GM18519 (cell line): ENCODE data around the gene SLC35B4.

Source experiments
- ATAC-seq: cut with Tn5 transposase; IDR thresholded peaks from one replicate; pipeline ENCODE4 v1.9.1; 2021; ENCODE audit warnings: mild to moderate bottlenecking, moderate library complexity; ENCODE audit not compliant: unreplicated experiment, low FRiP score

The SLC35B4 gene

DNA sequence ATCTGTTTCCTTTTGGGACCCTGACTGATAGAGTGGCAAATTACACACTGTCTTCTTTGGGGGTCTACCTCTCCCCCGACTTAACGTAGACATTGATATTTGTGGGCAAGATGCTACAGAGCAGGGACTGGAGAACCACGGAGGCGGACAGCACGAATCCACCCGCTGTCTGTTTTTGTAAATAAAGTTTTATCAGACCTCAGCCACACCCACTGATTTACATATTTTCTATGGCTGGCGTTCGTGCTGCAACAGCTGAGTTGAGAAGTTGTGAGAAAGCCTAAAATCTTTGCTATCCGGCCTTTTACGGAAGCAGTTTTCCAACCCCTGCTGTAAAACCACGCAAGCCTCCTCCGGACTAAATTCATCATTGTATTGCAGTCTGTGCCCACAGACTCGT, 17.2 kb upstream of the SLC35B4 start:
- no peak for ATAC-seq

DNA sequence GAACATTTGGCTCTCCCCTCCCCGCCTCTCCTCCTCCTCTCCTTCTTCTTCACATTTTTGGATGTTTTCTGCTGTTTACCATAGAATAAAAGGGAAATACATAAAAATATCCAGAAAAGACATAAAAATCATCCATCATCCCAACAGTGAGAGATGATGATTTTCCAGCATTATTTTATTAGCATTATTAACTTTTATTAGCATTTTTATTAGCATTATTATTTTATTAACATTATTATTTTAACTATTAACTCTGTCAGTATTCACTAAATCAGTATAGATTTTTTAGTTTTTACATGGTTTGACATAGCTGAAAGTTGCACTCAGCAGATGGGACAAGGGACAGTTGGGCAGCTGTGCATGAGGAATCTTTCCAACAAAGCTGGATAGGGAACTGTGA, 16.2 kb upstream of the SLC35B4 start:
- no peak for ATAC-seq

DNA sequence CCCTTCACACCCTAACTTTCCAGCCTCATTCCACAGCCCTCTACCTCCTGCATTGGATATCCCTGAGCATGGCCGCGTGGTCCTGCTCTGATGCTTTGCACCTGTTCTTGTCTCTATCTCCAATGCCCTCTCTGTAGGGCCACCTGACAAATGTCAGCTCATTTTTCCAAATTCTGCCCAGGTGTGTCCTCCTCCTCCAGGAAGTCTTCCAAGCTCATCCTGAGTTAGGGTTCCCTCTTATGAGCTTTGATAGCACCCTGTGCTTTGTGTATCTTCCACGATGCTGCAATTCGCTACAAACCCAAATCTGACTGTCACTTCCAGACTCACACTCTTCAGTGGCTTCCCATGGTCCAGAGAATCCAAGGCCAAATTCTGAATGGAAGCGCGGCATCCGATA, 14.7 kb upstream of the SLC35B4 start:
- no peak for ATAC-seq

DNA sequence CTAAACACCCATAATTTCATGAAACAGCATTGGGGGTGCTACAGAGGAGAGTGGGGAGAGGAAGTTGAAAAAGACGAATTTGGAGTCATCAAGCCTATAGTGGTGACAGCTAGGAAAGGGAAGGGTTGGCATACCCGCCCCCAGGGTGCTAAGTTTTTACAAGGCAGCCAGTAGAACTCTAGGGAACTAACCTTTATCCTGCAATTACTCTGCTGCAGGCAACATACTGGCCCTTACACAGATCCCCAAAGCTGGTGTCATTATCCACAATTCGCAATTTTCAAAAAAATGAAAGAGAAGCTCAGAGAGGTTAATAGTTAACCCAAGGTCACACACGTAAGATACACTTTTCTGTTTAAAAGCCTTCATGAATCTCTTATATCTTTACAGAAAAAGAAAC, 14.2 kb upstream of the SLC35B4 start:
- no peak for ATAC-seq

DNA sequence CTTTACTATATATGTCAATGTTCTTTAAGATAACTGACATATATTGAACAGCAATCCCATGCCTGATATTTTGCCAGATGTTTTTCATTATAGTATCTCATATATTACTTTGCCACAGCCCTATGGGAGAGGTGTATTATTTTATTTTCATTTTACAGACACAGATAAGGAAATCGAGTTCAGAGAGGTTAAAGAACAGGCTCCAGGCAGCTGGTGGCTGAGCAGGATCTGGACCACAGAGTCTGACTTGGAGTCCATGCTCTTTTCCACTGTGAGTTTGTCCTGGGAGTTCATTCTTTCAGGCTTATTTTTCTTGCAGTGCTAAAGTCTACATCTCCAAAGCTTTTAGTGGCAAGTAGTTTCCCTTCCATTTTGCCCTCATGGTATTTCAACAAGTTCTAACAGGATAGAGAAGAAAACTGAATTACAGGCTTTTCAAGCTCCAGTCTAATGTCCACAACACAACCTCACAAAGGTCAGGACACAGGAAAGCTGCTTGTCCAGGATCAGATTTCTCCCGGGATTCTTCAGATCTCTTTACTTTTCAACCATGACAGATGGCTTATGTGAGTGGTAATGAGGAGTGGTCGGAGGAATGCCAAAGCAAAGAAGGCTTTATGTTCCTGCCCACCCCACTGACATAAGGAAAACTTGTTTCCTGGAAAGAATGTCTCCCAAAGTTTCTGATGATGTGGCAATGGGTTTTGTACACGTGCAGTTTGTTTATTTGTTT, 13.1 kb upstream of the SLC35B4 start:
- no peak for ATAC-seq

DNA sequence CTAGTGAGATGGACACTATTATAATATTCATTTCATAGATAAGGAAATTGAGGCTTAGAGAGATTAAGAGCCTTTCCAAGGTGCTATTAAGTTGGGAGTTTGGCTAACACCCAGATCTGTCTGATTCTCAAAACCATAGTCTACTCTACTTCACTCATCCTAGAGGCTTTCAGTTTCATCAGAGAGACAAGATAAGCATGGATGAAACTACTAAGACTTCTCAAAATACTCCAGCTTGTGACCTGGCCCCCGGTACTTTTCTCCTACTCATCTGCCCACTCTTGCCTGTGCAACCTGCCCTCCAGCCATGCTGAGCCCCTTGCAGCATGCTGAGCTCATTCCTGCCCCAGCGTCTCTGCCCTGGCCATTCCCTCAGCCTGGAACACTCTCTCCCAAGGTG, 12.2 kb upstream of the SLC35B4 start:
- no peak for ATAC-seq

DNA sequence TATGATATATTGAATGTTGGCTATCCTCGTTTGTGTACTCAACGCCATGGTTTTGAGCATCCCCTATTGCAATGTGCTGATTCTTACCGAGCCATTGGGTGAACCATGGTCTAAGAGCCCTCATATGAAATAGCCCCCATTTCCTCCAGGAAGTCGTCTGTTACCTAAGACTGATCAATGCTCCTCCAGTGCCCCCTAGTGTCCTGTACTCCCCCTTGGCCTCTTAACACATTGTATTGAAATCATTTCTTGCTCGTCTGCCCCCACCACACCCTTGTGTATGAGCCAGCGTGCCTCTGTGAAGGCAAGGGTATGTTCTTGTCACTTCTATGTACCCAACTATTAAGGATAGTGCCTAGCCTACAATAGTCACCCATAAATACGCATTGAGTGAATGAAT, 11.2 kb upstream of the SLC35B4 start:
- no peak for ATAC-seq

DNA sequence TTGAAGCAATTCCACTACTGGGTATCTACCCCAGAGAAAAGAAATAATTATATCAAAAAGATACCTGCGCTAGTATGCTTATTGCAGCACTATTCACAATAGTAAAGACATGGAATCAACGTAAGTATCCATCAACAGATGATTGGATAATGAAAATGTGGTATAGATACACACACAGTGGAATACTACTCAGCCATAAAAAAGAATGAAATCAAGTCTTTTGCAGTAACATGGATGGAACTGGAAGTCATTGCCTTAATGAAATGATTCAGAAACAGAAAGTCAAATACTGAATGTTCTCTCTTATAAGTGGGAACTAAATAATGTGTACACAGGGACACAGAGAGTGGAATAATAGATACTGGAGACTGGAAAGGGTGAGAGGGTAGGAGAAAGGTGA, 7.4 kb upstream of the SLC35B4 start:
- ATAC-seq, result no peak

DNA sequence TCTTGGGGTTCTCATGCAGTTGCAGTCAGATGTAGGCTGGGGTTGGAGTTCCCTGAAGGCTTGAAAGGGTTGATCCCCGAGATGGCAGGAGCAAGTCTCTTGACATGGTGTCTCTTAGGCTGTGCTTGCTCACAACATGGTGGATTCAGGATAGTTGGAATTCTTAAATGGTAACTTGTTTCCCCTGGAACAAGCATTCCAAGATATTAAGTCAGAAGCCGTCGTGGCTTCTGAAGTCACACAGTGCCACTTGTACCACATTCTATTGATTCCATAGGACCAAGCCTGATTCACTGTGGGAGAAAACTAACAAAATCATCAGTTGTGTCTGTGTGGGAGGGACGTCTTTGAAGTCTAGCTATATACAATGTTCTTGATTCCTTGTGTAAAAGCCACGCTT, 3.5 kb upstream of the SLC35B4 start:
- no peak for ATAC-seq

DNA sequence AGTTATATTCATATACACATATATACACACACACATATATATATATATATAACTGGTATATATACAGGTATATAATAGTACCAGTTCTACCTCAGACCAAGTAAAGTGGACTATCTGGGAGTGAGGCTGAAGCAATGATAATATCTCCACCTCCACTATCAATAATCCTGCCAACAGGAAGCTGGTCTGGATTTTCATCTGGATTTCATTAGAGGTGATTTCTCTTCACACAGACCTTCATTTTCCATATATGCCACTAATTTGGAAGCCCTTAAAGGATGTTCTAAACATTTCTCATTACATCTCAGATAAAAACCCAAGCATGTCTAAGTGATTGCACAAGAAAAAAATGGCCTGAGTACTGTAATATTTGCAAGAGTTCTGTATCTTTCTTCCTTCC, 1.7 kb upstream of the SLC35B4 start:
- no peak for ATAC-seq

DNA sequence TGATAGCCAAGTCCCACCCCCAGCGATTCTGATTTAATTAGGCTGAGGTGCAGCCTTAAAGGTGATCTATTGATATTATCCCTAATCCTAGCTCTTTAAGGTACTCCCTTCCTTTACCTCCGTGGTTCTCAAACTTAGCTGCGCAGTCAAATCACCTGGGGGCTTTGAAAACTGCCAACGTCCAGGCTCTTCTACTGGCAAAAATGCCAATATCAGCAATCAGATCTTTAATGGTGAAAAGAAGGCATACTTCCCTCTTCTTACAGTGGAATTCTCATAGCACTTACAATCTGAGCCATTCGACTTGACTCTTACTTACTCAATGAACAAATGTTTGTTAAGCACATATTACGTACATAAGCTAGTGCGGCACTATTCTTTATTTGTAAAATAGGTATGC, 704 bp upstream of the SLC35B4 start:
- no peak for ATAC-seq

DNA sequence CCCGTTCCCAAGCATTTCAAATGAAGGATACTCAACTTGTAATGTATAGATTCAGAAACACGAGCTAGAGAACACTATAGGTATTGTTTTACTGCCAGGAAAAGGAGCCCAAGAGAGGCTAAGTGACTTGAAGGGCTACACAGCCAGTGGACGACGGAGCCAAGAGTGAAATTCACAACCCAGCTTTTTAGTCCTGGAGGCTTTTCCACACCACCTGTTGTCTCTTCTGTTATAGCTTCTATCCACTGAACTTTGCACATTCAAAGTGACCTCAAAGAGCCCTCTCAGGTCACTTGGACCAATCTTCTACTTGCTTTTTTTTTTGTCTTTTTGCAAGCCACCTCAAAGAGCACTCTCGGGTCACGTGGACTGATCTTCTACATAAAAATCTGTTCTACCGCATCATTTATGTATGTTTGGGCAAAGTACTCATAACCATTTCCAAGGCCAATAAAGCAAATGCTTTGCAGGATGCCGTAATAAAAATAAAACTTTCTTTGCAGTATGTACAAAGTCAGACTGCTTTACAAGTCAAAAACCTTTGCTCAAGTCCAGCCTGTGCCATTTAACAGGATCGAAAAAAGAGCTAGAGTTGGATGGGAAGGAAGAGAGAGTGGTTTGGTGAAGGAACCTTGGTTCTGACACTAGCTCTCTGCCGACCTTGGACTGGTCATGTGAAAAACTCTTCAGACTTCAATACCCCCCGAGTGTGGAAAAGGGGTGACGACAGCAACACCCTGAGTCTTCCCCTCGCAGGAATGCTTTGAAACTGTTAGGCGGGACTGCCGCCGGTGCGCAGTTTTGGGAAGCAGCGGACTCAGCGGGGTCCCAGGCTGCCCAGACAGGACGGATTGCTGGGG, 821 bp downstream of the SLC35B4 start:
- no peak for ATAC-seq

DNA sequence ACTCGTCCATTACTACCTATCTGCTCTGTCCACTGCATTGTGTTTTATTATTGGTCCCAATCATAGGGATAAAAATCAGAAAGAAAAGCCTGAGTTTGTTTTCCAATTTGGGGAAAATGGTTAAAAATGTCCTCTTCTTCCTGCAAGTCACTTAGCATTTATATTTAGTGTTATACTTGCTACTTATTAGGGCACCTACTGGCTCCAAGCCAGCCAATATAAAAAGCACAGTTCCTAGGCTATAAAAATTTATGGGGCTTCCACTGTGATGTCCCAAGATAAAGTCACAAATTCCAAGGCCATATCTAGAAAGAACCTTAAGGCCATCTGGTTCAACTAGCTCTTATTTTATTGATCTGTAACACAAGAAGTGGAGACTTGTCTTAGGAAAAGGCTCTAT, 3.2 kb downstream of the SLC35B4 start:
- no peak for ATAC-seq

DNA sequence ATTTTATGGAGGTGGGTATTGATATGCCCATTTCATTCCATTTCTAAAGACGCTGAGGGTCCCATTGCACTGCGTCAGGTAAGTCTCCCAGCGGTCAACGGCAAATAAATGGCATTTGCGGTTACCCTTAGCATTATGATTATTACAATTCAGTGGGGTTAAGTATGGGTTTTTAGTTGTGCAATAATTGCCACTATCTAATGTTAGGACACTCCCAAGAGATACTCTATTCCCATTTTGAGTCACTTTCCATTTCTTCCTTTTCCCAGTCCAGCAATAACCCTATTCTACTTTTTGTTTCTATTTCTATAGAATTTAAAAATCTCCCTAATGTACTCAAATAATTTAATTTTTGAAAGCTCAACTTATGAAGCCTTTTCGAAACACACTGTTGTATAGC, 4.0 kb downstream of the SLC35B4 start:
- no peak for ATAC-seq

DNA sequence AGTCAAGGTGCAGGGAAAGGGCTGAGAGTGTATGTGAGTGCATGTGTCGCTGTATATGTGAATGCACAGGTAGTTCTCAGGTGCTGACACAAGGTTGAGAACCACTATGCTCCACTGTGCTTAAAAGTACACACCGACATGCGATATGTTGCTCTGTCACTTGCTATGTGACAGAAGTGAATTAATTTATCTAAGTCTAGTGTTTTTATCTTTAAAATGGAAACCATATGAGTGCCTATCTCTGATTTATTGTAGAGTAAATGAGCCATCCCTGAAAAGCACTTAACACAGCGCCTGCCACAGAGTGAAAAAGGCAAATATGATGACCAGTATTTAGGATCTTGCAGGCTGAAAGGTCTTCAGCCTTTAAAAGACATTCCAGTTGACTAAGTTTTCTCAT, 4.9 kb downstream of the SLC35B4 start:
- no peak for ATAC-seq

DNA sequence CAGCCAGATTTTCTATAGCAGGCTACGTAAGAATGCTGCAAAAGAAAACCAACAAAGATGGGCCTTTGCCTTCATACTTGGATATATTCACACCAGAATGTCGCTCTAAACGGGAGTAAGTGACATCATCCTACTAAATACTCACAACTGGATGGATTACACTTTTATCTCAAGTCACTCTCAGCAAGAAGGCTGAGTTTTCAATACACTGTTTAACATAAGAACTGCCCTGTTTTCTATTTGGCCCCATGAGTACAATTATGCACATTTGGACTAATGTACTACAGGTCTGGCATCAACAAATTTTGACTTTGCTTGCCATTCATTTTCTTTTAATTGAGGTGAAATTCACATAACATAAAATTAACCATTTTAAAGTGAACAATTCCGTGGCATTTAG, 8.2 kb downstream of the SLC35B4 start:
- no peak for ATAC-seq

DNA sequence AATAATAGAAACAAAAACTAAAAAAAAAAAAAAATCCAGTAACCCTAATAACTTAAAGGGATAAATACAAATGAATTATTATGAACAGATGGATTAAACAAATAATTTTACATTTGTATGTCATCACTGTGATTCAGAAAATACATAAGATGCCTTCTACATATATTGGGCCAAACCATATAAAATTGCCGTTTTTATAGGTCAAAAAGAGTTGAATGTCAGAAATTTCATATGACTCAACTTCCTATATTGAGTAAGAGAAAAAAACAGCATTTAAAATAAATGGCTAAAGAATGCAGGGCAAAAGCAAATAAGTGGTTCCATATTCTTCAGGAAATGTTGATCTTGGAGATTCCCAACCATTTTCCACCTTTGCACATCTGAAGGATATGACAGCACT, 9.4 kb downstream of the SLC35B4 start:
- ATAC-seq, result no peak

DNA sequence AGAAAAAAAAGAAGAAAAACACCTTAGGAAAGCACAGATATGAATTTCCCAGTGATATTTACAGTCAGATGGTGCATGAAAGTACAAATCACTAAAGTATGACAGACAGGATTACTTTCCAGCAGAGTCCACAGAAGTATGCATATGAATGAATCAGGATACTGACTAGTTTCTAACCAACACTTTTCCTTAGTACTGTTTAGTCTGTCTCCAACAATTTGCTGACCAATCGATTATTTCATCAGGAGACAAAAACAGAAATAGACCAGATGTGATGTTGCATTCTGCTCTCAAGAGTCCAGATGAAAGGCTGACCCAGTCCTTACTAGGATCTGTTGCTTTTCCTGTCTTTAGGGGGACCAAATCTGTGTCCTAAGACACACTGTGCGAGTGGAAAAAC, 14.6 kb downstream of the SLC35B4 start:
- ATAC-seq, result no peak

DNA sequence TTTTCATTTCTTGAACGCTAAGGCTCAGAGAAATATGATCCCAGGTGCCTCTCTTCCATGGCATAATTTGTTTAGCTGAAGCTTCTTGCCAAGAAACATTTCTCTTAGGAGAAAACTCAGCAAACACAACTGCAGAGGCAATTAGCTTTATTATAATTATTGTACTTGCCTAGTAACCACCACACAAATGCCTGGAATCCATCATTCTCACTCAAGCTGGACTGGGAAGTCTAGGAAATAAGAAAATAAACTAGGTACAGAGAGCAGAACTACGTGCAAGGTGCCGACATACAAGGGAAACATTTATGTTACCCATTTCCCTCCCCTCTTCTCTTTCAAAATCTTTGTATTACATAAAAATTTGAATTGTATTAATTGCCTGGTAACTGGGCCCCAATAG, 15.1 kb downstream of the SLC35B4 start:
- no peak for ATAC-seq

DNA sequence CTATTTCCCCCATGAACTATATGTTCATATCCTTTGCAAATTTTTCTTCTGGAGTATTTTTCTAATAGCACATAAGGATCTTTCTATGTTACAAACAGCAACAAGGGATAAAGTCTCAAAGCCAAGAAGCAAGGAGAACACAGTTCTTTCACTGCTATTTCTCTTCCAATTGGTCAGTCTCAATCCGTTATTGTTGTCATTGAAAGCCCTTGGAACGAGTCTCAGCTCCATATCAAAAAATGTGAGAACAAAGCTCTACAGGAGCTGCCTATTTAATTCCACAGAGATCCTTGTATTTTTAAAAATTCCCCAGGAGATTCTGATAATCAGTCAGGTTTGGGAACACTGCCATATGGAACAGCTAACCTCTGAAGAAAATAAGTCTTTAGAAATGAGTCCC, 15.7 kb downstream of the SLC35B4 start:
- no peak for ATAC-seq

DNA sequence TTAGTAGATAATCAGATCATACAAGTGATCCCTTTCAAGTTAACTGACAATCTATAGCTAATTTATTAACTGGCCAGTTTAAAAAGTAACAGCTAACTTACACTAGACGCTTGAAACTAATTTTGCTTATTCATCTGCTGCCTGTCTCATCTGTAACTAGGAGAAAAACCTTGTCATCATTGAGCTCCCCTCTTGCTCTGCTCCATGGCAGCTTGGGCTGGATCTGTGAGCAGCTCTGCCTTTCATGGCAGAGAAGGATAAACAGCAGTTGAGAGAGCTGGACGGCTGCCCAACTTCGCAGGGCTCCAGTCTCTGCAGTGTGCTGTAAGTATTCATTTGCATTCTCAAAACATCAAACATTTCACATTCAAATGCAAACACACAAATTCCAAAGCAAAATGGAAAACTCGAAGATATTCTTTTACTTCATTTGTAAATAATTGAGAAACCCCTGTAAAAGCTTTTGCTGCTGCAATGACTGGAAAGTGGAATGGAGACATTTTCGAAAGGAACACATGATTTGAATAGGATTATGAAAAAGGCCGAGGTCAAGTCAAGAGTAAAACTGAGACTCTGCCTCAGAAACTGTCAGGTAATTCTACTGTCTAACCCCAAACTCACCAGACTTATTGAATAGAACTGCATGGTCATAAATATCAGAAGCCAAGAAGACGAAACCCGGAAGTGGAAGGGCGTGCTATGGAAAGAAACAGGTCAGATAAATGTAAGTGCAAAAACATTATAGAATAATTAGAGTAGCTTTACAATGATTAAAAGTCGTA, 17.6 kb downstream of the SLC35B4 start:
- no peak for ATAC-seq
